SU-DHL-6 (cell line): Measurements from ENCODE around the gene DIAPH1.

Experiments used
- H2AFZ ChIP-seq: fragments of 200-600 bp; sonication (generic); 2 replicates; pipeline ENCODE4 v1.6.1; 2014; ENCODE audit warnings: low read depth, mild to moderate bottlenecking, moderate library complexity, mixed read lengths, antibody characterized with exemption, low read length; ENCODE audit not compliant: severe bottlenecking
- H3F3A ChIP-seq: fragments of 200-600 bp; shearing (Covaris generic); 2 replicates; pipeline ENCODE4 v1.6.0; 2016; ENCODE audit warnings: antibody characterized with exemption, mild to moderate bottlenecking; ENCODE audit not compliant: insufficient read depth
- H3K27ac ChIP-seq: fragments of 200-600 bp; sonication (generic); 2 replicates; pipeline ENCODE4 v1.5.1; 2016; ENCODE audit warnings: low read depth, mild to moderate bottlenecking, low read length, moderate library complexity, mixed read lengths
- H3K27me3 ChIP-seq: fragments of 200-600 bp; sonication (generic), shearing (Covaris generic); 2 replicates; pipeline ENCODE4 v1.6.0; 2014; ENCODE audit warnings: mild to moderate bottlenecking, low read length
- H3K36me3 ChIP-seq: fragments of 200-600 bp; sonication (generic); 2 replicates; pipeline ENCODE4 v1.6.1; 2014; ENCODE audit warnings: mild to moderate bottlenecking, low read length, mixed read lengths
- H3K4me2 ChIP-seq: fragments of 300-600, 200-600 bp; shearing (Covaris generic), sonication (generic); 2 replicates; pipeline ENCODE4 v1.6.0; 2014; ENCODE audit warnings: low read length, low read depth, mild to moderate bottlenecking; ENCODE audit not compliant: poor library complexity, severe bottlenecking
- H3K4me3 ChIP-seq: fragments of 200-600 bp; sonication (generic); 2 replicates; pipeline ENCODE4 v1.5.1; 2014; ENCODE audit warnings: antibody characterized with exemption, low read length, mild to moderate bottlenecking, mixed read lengths; ENCODE audit not compliant: insufficient read depth, poor library complexity, severe bottlenecking
- H3K79me2 ChIP-seq: fragments of 200-600 bp; sonication (generic); 2 replicates; pipeline ENCODE4 v1.6.1; 2014; ENCODE audit warnings: mild to moderate bottlenecking, low read length, moderate library complexity; ENCODE audit not compliant: insufficient read depth
- H3K9ac ChIP-seq: fragments of 200-600 bp; sonication (generic); 2 replicates; pipeline ENCODE4 v1.7.0; 2014; ENCODE audit warnings: mild to moderate bottlenecking, low read length
- H3K9me2 ChIP-seq: fragments of 200-600 bp; sonication (generic); replicated peaks from 2 replicates; pipeline ENCODE4 v1.6.1; 2014; ENCODE audit warnings: low read length; ENCODE audit not compliant: insufficient read depth
- H3K9me3 ChIP-seq: fragments of 200-600 bp; sonication (generic); 2 replicates; pipeline ENCODE4 v1.6.1; 2014; ENCODE audit warnings: low read length, mixed read lengths; ENCODE audit not compliant: insufficient read depth
- H4K20me1 ChIP-seq: fragments of 200-600 bp; sonication (generic); 2 replicates; pipeline ENCODE4 v1.6.1; 2014; ENCODE audit warnings: low read depth, mild to moderate bottlenecking, antibody characterized with exemption, low read length, moderate library complexity, mixed read lengths
- CTCF ChIP-seq: fragments of 200-600 bp; sonication (generic); IDR thresholded peaks from one replicate; pipeline ENCODE4 v1.5.1; 2017; ENCODE audit warnings: antibody characterized with exemption, mild to moderate bottlenecking, low read length, moderate library complexity; ENCODE audit not compliant: insufficient read depth, poor library complexity, severe bottlenecking
- EZH2phosphoT487 ChIP-seq: fragments of 200-600 bp; sonication (generic), shearing (Covaris generic); conservative IDR thresholded peaks from 2 replicates; pipeline ENCODE4 v1.6.1; 2018; ENCODE audit warnings: mild to moderate bottlenecking, antibody characterized with exemption, low read length, moderate library complexity, mixed read lengths

The DIAPH1 gene

GRCh38 chr5:141617682-141618029 is 1.1 kb downstream of the DIAPH1 start:
- H3F3A ChIP-seq, result peaks cover 26% of the 10 kb centered on the region
- H3K4me2 ChIP-seq, result peak overlapping the region; percentile 81
- peaks cover 9% of the 10 kb centered on the region for H3K36me3 ChIP-seq
- peaks cover 54% of the 10 kb centered on the region for H3K79me2 ChIP-seq
- peaks cover 18% of the 10 kb centered on the region for H4K20me1 ChIP-seq
- no peak for TF ChIP-seq EZH2phosphoT487
- no peak for TF ChIP-seq CTCF
- H3K4me3 ChIP-seq, result peak overlapping the region; percentile 97
- H3K9ac ChIP-seq, result peak overlapping the region; percentile 96
- H2AFZ ChIP-seq, result no peak overlapping the region
- no peaks in the 10 kb centered on the region for H3K9me2 ChIP-seq
- peak overlapping the region; percentile 48; the same call in 1 of the 2 replicates for H3K27ac ChIP-seq
- no peaks in the 10 kb centered on the region for H3K27me3 ChIP-seq
- H3K9me3 ChIP-seq, result no peaks in the 10 kb centered on the region

GRCh38 chr5:141617128-141617527 is 1.7 kb downstream of the DIAPH1 start:
- Histone ChIP-seq H3K27me3 (no peaks in the 10 kb centered on the region), H3K36me3 (peaks cover 12% of the 10 kb centered on the region), H3F3A (peaks cover 26% of the 10 kb centered on the region), H4K20me1 (peaks cover 18% of the 10 kb centered on the region), H3K27ac (no peak overlapping the region), H3K4me2 (peak overlapping the region; percentile 81), H3K79me2 (peaks cover 59% of the 10 kb centered on the region), H3K9ac (peak overlapping the region; percentile 96; the same call in 1 of the 2 replicates), H3K9me3 (no peaks in the 10 kb centered on the region), H3K4me3 (peak overlapping the region; percentile 97), H2AFZ (no peak overlapping the region), H3K9me2 (no peaks in the 10 kb centered on the region)
- TF ChIP-seq CTCF, result no peak
- TF ChIP-seq EZH2phosphoT487, result no peak

GRCh38 chr5:141615991-141616720 is 2.6 kb downstream of the DIAPH1 start:
- Histone ChIP-seq H3K9ac (no peak overlapping the region), H3K27me3 (no peaks in the 10 kb centered on the region), H3K79me2 (peaks cover 66% of the 10 kb centered on the region), H2AFZ (no peak overlapping the region), H3K4me3 (no peak overlapping the region), H4K20me1 (peaks cover 18% of the 10 kb centered on the region), H3K9me3 (no peaks in the 10 kb centered on the region), H3K27ac (no peak overlapping the region), H3K9me2 (no peaks in the 10 kb centered on the region), H3K4me2 (peak overlapping the region; percentile 81), H3F3A (peaks cover 26% of the 10 kb centered on the region), H3K36me3 (peaks cover 12% of the 10 kb centered on the region)
- TF ChIP-seq CTCF (no peak), EZH2phosphoT487 (no peak)
